Upper lobe of left lung (tissue), 4 donors: Measurements from ENCODE around the gene ERCC4.
"Not testable (repeated sequence)": the region's sequence is repeated elsewhere in the genome, so short reads cannot be mapped to it uniquely, and the experiment has no call there.

ENCODE experiments used
- POLR2A ChIP-seq, 4 donors: fragments of 450-650 bp; IDR thresholded peaks; one replicate each; pipeline ENCODE4 v1.5.1; 2016 to 2017; ENCODE audit warnings: antibody characterized with exemption in 4 of 4, mild to moderate bottlenecking in 2 of 4
- POLR2AphosphoS5 ChIP-seq, 2 donors: sonication (generic); formaldehyde crosslinking; IDR thresholded peaks; one replicate each; pipeline ENCODE4 v1.5.1; 2017; ENCODE audit warnings: antibody characterized with exemption in 2 of 2
- TF ChIP-seq, protein P1 (sequence below), 6 experiments: fragments of 450-650 bp in 4 of 6; fragments of 200-600 bp in 2 of 6; sonication (generic) in 2 of 6; IDR thresholded peaks; one replicate each; pipeline ENCODE4 v1.5.1; 2016 to 2019; ENCODE audit warnings: antibody characterized with exemption in 6 of 6

DNA sequence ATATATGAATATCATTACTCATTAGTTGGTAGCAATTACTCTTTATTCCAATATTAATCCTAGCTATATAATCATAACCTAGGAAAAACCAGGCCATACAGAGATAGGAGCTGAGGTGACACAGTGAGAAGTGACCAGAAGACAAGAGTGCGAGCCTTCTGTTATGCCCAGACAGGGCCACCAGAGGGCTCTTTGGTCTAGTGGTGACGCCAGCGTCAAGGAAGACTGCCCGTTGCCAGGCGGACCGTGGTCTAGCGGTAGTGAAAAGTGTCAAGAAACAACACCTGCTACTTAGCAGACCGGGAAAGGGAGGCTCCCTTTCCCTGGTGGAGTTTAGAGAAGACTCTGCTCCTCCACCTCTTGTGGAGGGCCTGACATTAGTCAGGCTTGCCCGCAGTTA, 15.1 kb upstream of the ERCC4 start:
- TF ChIP-seq, protein P1, sequence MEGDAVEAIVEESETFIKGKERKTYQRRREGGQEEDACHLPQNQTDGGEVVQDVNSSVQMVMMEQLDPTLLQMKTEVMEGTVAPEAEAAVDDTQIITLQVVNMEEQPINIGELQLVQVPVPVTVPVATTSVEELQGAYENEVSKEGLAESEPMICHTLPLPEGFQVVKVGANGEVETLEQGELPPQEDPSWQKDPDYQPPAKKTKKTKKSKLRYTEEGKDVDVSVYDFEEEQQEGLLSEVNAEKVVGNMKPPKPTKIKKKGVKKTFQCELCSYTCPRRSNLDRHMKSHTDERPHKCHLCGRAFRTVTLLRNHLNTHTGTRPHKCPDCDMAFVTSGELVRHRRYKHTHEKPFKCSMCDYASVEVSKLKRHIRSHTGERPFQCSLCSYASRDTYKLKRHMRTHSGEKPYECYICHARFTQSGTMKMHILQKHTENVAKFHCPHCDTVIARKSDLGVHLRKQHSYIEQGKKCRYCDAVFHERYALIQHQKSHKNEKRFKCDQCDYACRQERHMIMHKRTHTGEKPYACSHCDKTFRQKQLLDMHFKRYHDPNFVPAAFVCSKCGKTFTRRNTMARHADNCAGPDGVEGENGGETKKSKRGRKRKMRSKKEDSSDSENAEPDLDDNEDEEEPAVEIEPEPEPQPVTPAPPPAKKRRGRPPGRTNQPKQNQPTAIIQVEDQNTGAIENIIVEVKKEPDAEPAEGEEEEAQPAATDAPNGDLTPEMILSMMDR (IDR thresholded peaks at IDR 0.05) = peak in 1 of 6 experiments; percentile 37
- TF ChIP-seq POLR2A, POLR2AphosphoS5 (IDR thresholded peaks at IDR 0.05): not testable (repeated sequence)
